ENCODE results near the gene BLOC1S4.
"Not testable (repeated sequence)": the region's sequence is repeated elsewhere in the genome, so short reads cannot be mapped to it uniquely, and the experiment has no call there.

Gene BLOC1S4

GRCh38 chr4:6742507-6742906, 26.5 kb downstream of the BLOC1S4 start:
- DNase-seq (ENCODE audit: low spot score), result no peak

DNA sequence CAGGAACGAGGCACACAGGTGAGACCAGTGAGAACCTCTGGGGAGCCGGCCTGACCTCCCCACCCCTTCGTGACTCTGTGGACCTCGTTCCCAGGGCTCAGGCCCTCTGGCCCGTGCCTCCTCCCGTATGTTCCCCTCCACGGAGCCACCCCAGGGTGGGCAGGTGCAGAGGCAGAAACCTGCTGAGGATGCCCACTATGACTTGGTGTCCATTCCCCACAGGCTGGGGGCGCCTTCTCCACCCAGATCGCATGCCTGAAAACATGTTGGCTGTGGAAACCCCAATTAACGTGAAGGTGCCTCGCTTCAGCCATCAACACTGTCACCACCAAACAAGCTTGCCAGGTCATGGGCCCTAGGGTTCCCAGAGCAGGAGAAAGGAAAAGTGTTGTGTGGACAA, 27.0 kb downstream of the BLOC1S4 start:
- no peak for DNase-seq (ENCODE audit: low spot score)

DNA sequence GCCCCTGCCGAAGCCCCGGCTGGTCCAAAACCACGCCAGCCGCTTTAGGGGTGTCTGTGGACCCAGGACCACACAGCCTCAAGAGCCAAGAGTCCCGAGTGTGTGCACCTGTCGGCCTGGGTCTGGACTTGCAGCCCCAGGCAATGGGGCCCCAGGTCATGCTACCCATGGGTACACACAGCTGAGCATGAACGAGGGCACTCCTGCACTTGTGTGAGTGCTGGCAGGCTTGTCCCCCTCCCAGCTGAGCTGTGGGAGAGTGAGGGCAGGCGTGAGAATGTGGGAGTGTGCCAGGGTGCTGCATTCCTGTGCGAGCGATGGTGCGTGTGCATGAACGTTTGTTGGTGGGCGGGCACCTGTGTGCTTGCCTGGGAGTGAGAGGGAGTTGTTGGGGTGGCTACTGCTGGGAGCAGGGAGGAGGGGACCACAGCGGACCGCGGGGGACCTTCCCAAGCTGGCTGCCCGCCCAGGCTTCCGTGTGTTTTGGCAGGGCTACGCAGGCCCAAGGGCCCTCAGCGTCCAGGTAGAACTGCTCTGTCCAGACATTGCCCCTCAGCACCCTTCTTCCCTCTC, 30.8 kb downstream of the BLOC1S4 start:
- no peak for DNase-seq (ENCODE audit: low spot score)

GRCh38 chr4:6747294-6748051, 31.5 kb downstream of the BLOC1S4 start:
- DNase-seq (ENCODE audit: low spot score), result peak; percentile 56

- no peak for DNase-seq (ENCODE audit: low spot score)
Observed at GRCh38 chr4:6748286-6748685, 32.3 kb downstream of the BLOC1S4 start.

GRCh38 chr4:6749340-6750171, 33.6 kb downstream of the BLOC1S4 start:
- DNase-seq (ENCODE audit: low spot score), result peak; percentile 90

- DNase-seq (ENCODE audit: low spot score), result no peak
Observed at GRCh38 chr4:6750286-6751221, 34.6 kb downstream of the BLOC1S4 start.

DNA sequence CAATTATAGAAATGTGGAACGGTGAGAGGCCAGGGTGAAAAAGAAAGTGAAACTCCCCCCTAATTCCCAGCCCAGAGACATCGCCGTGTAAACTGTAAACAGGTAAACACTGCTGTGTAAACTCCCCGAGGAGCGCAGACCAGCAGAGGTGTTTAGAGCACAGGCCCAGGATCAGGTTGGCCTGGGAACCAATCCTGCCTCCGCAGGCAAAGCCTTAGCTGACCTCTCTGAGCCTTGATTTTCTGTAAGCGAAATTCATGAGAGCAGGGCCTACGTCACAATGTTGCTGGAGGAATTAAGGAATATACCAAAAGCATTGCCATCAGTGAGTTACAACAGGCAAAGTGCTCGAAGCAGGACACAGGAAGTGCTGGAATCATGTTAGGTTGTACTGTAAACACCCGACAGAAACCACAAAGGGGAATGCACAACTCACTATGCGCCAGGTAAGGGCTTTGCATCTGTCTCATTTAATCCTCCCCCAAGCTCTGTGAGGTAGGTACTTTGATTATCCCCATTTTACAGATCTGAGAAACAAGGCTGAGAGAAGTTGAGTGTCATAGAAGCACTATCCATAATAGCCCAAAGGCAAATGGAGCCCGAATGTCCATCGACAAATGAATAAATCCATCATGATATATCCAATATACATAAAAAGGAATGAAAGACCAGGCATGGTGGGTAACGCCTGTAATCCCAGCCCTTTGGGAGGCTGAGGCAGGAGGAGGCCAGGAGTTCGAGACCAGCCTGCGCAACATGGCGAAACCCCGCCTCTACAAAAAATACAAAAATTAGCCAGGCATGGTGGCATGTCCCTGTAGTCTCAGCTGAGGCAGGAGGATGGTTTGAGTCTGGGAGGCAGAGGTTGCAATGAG, 35.9 kb downstream of the BLOC1S4 start:
- no peak for DNase-seq (ENCODE audit: low spot score)

DNA sequence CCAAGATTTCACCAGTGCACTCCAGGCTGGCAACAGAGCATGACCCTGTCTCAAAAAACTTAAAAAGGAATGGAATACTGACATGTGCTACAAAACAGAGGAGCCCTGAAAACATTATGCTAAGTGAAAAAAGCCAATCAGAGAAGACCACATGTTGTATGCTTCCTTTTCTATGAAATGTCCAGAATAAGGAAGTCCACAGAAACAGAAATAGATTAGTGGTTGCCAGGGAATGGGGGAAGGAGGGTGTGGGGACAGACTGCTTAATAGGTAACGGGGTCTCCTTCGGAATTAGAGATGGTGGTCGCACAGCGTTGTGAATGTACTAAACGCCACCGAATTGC, 36.5 kb downstream of the BLOC1S4 start:
- DNase-seq (ENCODE audit: low spot score), result no peak

GRCh38 chr4:6753103-6753560, 37.2 kb downstream of the BLOC1S4 start:
- DNase-seq (ENCODE audit: low spot score), result no peak

GRCh38 chr4:6753891-6754290, 37.9 kb downstream of the BLOC1S4 start:
- no peak for DNase-seq (ENCODE audit: low spot score)

GRCh38 chr4:6754481-6755087, 38.6 kb downstream of the BLOC1S4 start:
- DNase-seq (ENCODE audit: low spot score), result no peak

GRCh38 chr4:6755088-6755753, 39.2 kb downstream of the BLOC1S4 start:
- no peak for DNase-seq (ENCODE audit: low spot score)

DNA sequence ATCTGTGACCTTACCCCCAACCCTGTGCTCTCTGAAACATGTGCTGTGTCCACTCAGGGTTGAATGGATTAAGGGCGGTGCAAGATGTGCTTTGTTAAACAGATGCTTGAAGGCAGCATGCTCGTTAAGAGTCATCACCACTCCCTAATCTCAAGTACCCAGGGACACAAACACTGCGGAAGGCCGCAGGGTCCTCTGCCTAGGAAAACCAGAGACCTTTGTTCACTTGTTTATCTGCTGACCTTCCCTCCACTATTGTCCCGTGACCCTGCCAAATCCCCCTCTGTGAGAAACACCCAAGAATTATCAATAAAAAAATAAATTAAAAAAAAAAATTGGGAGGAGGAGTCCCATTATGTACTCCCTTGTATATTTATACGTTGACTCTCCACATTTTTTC, 40.4 kb downstream of the BLOC1S4 start:
- not testable (repeated sequence) for DNase-seq (ENCODE audit: low spot score)

DNA sequence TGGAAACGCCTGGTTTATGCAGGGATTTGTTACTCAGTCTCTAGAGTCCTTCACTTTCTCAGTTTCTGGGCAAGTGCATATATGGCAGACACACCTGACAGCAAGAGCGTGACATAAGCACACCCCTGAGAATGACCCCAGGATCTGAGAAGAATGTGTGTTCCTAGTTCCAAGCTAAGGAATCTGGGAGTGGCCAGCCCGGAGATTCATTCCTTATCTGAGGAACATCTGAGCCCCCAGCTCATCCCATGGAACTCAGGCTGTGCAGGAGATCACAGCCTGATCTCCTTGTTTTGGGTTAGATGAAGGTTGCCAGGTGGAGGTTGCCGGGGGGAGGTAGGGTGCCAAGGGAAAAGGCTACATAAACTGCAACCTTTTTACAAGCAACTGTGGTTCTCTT, 42.8 kb downstream of the BLOC1S4 start:
- no peak for DNase-seq (ENCODE audit: low spot score)

GRCh38 chr4:6760865-6761264, 44.9 kb downstream of the BLOC1S4 start:
- DNase-seq (ENCODE audit: low spot score), result no peak

- DNase-seq (ENCODE audit: low spot score), result no peak
Observed at GRCh38 chr4:6761649-6762615, 46.0 kb downstream of the BLOC1S4 start.

DNA sequence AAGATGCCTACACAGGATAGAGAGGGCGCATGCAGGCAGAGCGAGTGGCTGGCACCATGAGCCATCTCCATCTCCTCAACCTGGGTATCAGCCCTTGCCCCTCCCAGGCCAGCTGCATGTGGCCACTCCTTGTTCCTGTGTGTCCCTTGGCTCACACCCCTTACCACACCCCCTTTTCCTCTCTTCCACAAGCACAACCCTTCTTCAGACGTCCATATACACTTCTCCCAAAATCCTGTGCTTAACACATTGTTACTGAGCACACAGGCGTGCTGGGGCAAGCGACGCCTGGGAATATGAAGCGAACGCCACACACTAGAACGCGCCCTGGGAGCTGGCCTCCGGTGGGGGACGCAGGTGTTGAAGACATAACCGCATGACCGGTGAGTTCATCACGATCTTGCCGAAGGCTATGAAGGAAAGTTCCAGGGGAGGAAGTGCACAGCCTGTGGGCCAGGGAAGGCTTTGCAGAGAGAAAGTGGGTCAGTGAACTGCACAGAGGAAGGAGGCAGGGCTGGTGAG, 47.4 kb downstream of the BLOC1S4 start:
- no peak for DNase-seq (ENCODE audit: low spot score)
